Measurements from ENCODE around the gene C6orf141.

- TF ChIP-seq EZH2 (IDR thresholded peaks at IDR 0.05; ENCODE audit: borderline replicate concordance, control insufficient read depth, low read depth, low read length) (no peak), TARDBP (IDR thresholded peaks at IDR 0.05; ENCODE audit: borderline replicate concordance) (no peak), ZNF207 (IDR thresholded peaks at IDR 0.05; ENCODE audit: borderline replicate concordance) (no peak), FOXM1 (IDR thresholded peaks at IDR 0.05; ENCODE audit: low read depth, low read length) (no peak), KLF5 (IDR thresholded peaks at IDR 0.05; ENCODE audit: partially characterized antibody) (no peak), SMC3 (IDR thresholded peaks at IDR 0.05; ENCODE audit: borderline replicate concordance, low read length) (no peak), POLR2AphosphoS5 (IDR thresholded peaks at IDR 0.05; ENCODE audit: low read length) (no peak), CTCF (IDR thresholded peaks at IDR 0.05 in 2 of 3, conservative IDR thresholded peaks at IDR 0.05 in 1 of 3; ENCODE audit: control insufficient read depth in 2 of 3, extremely low read depth in 1 of 3, insufficient read depth in 1 of 3, low read depth in 3 of 3, low read length in 3 of 3) (0 out of 6 replicates have a peak, but pooled peaks of 1 of the 3 experiments have one; percentile 21), POLR2A (IDR thresholded peaks at IDR 0.05; ENCODE audit: low read depth, low read length) (no peak), CHD1 (IDR thresholded peaks at IDR 0.05; ENCODE audit: low read depth, low read length) (no peak)
These were observed 1.7 kb upstream of the C6orf141 start for GRCh38 chr6:49548613-49549304.
